K562 (cell line): Measurements from ENCODE around the gene UPF2. TPM values are rescaled to one million over a fixed set of nuclear protein-coding genes. Genes with fewer than 3 reads are reported as not detected.
A peak's percentile ranks its signal among the peaks of the same experiment; 100 is the strongest.

ENCODE experiments used
- BHLHE40 ChIP-seq: IDR thresholded peaks from 2 replicates; pipeline ENCODE4 v1.6.1; 2011; ENCODE audit warnings: low read length, improper control_type of control experiment
- BRD9 ChIP-seq: fragments of 450-650 bp; IDR thresholded peaks from 2 replicates; pipeline ENCODE4 v1.6.1; 2018; ENCODE audit warnings: low read depth; ENCODE audit not compliant: partially characterized antibody
- FOXK1 ChIP-seq: sonication (generic); formaldehyde crosslinking; IDR thresholded peaks from 2 replicates; pipeline ENCODE4 v1.8.0; 2022; ENCODE audit warnings: missing genetic modification reagents, mild to moderate bottlenecking, borderline replicate concordance
- HDAC2 ChIP-seq: fragments of 450-650 bp; IDR thresholded peaks from 2 replicates; pipeline ENCODE4 v1.6.1; 2016; ENCODE audit warnings: mild to moderate bottlenecking
- LCOR ChIP-seq: sonication (generic); formaldehyde crosslinking; IDR thresholded peaks from 2 replicates; pipeline ENCODE4 v1.8.0; 2022; ENCODE audit warnings: mild to moderate bottlenecking, missing genetic modification reagents
- MEIS2 ChIP-seq: fragments of 450-650 bp; IDR thresholded peaks from 2 replicates; pipeline ENCODE4 v1.6.1; 2014; ENCODE audit warnings: mild to moderate bottlenecking; ENCODE audit not compliant: partially characterized antibody
- PHB ChIP-seq: fragments of 250-450 bp; sonication (Bioruptor Pico); IDR thresholded peaks from 2 replicates; pipeline ENCODE4 v1.5.0; 2021
- POLR2AphosphoS5 ChIP-seq: IDR thresholded peaks from 2 replicates; pipeline ENCODE4 v1.6.1; 2011; ENCODE audit warnings: mild to moderate bottlenecking, low read depth, low read length, moderate library complexity; ENCODE audit not compliant: control insufficient read depth, insufficient read depth
- RAD51 ChIP-seq: fragments of 450-650 bp; IDR thresholded peaks from 2 replicates; pipeline ENCODE4 v1.7.1; 2016; ENCODE audit warnings: low read depth, mild to moderate bottlenecking, borderline replicate concordance
- SAP30 ChIP-seq: fragments of 200-600 bp; sonication (generic); IDR thresholded peaks from 2 replicates; pipeline ENCODE4 v1.6.1; 2012; ENCODE audit warnings: borderline replicate concordance, low read depth, mild to moderate bottlenecking, moderate library complexity, low read length, control low read depth, inconsistent platforms; ENCODE audit not compliant: insufficient read depth, poor library complexity, severe bottlenecking
- SLC30A9 ChIP-seq: fragments of 250-450 bp; sonication (Bioruptor Pico); IDR thresholded peaks from 2 replicates; pipeline ENCODE4 v1.8.0; 2022; ENCODE audit warnings: mild to moderate bottlenecking, moderate library complexity
- SMARCA4 ChIP-seq: fragments of 450-650 bp; IDR thresholded peaks from 2 replicates; pipeline ENCODE4 v1.6.1; 2016
- ZEB2 ChIP-seq: fragments of 450-650 bp; IDR thresholded peaks from 2 replicates; pipeline ENCODE4 v1.6.1; 2016
- ZNF592 ChIP-seq: fragments of 450-650 bp; IDR thresholded peaks from 2 replicates; pipeline ENCODE4 v1.6.1; 2017; ENCODE audit warnings: antibody characterized with exemption, mild to moderate bottlenecking
- polyA plus RNA-seq, 8 experiments: library from polyadenylated mRNA; depleted of rRNA in 4 of 8; stranded (reverse) in 5 of 8; unstranded in 3 of 8; fragments of >200 nt; fragmentation: Nextera tagmentation in 2 of 8; fragmentation: Illumina TruSeq in 1 of 8; extraction: Ambion mirVana in 2 of 8; extraction: Trizol in 1 of 8; gene quantifications; 2 replicates each; pipeline versions ENCODE4 v1.2.1 to v1.2.3, GENCODE V29; 2011 to 2014; ENCODE audit warnings: inconsistent platforms in 1 of 8, missing spikeins in 1 of 8
- total RNA-seq, 7 experiments: library from RNA; depleted of rRNA in 6 of 7; stranded (reverse); fragments of >200 nt in 6 of 7; fragmentation: Illumina TruSeq in 2 of 7; extraction: Trizol in 2 of 7; gene quantifications; 2 replicates each; pipeline versions ENCODE4 v1.2.1 to v1.2.3, GENCODE V29; 2011 to 2021; ENCODE audit warnings: low replicate concordance in 1 of 7
- TF ChIP-seq, protein P1 (sequence below): sonication (generic); formaldehyde crosslinking; IDR thresholded peaks from 2 replicates; pipeline ENCODE4 v1.8.0; 2022; ENCODE audit warnings: mild to moderate bottlenecking, missing genetic modification reagents
- TF ChIP-seq, protein P2 (sequence below): fragments of 250-450 bp; sonication (Bioruptor Pico); IDR thresholded peaks from 2 replicates; pipeline ENCODE4 v1.4.0; 2020; ENCODE audit warnings: mild to moderate bottlenecking, moderate library complexity, borderline replicate concordance

The UPF2 gene
- total and polyA plus RNA-seq, 9 of the 15 experiments (the other 6 are each of a cell fraction or from before 2014, with no cell fraction given), result 13.9 to 37.7 (median 23.7) TPM

GRCh38 chr10:11874568-11875493 is 167.8 kb downstream of the UPF2 start (continued):
- no peak for TF ChIP-seq BRD9
- no peak for TF ChIP-seq ZEB2
- TF ChIP-seq, protein P1, sequence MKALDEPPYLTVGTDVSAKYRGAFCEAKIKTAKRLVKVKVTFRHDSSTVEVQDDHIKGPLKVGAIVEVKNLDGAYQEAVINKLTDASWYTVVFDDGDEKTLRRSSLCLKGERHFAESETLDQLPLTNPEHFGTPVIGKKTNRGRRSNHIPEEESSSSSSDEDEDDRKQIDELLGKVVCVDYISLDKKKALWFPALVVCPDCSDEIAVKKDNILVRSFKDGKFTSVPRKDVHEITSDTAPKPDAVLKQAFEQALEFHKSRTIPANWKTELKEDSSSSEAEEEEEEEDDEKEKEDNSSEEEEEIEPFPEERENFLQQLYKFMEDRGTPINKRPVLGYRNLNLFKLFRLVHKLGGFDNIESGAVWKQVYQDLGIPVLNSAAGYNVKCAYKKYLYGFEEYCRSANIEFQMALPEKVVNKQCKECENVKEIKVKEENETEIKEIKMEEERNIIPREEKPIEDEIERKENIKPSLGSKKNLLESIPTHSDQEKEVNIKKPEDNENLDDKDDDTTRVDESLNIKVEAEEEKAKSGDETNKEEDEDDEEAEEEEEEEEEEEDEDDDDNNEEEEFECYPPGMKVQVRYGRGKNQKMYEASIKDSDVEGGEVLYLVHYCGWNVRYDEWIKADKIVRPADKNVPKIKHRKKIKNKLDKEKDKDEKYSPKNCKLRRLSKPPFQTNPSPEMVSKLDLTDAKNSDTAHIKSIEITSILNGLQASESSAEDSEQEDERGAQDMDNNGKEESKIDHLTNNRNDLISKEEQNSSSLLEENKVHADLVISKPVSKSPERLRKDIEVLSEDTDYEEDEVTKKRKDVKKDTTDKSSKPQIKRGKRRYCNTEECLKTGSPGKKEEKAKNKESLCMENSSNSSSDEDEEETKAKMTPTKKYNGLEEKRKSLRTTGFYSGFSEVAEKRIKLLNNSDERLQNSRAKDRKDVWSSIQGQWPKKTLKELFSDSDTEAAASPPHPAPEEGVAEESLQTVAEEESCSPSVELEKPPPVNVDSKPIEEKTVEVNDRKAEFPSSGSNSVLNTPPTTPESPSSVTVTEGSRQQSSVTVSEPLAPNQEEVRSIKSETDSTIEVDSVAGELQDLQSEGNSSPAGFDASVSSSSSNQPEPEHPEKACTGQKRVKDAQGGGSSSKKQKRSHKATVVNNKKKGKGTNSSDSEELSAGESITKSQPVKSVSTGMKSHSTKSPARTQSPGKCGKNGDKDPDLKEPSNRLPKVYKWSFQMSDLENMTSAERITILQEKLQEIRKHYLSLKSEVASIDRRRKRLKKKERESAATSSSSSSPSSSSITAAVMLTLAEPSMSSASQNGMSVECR (CRISPR knock-in tag), result peak; percentile 71
- peak; percentile 72 for TF ChIP-seq MEIS2
- TF ChIP-seq FOXK1, result no peak
- TF ChIP-seq HDAC2, result peak; percentile 49; the same call in 1 of the 2 replicates
- peak; percentile 95 for TF ChIP-seq SAP30
- TF ChIP-seq LCOR (CRISPR knock-in tag), result 0 out of 2 replicates have a peak, but pooled peaks have one; percentile 44
- TF ChIP-seq RAD51, result peak; percentile 90
- 0 out of 2 replicates have a peak, but pooled peaks have one; percentile 11 for TF ChIP-seq SMARCA4
- TF ChIP-seq SLC30A9 (CRISPR knock-in tag), result no peak
- no peak for TF ChIP-seq PHB (CRISPR knock-in tag)
- TF ChIP-seq ZNF592, result peak; percentile 73
- TF ChIP-seq, protein P2, sequence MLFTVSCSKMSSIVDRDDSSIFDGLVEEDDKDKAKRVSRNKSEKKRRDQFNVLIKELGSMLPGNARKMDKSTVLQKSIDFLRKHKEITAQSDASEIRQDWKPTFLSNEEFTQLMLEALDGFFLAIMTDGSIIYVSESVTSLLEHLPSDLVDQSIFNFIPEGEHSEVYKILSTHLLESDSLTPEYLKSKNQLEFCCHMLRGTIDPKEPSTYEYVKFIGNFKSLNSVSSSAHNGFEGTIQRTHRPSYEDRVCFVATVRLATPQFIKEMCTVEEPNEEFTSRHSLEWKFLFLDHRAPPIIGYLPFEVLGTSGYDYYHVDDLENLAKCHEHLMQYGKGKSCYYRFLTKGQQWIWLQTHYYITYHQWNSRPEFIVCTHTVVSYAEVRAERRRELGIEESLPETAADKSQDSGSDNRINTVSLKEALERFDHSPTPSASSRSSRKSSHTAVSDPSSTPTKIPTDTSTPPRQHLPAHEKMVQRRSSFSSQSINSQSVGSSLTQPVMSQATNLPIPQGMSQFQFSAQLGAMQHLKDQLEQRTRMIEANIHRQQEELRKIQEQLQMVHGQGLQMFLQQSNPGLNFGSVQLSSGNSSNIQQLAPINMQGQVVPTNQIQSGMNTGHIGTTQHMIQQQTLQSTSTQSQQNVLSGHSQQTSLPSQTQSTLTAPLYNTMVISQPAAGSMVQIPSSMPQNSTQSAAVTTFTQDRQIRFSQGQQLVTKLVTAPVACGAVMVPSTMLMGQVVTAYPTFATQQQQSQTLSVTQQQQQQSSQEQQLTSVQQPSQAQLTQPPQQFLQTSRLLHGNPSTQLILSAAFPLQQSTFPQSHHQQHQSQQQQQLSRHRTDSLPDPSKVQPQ (CRISPR knock-in tag), result peak; percentile 28; the same call in 1 of the 2 replicates
- TF ChIP-seq POLR2AphosphoS5, result 0 out of 2 replicates have a peak, but pooled peaks have one; percentile 29
- TF ChIP-seq BHLHE40, result peak; percentile 94
